ENCODE measurements around the gene IDH3B.

Gene IDH3B

DNA sequence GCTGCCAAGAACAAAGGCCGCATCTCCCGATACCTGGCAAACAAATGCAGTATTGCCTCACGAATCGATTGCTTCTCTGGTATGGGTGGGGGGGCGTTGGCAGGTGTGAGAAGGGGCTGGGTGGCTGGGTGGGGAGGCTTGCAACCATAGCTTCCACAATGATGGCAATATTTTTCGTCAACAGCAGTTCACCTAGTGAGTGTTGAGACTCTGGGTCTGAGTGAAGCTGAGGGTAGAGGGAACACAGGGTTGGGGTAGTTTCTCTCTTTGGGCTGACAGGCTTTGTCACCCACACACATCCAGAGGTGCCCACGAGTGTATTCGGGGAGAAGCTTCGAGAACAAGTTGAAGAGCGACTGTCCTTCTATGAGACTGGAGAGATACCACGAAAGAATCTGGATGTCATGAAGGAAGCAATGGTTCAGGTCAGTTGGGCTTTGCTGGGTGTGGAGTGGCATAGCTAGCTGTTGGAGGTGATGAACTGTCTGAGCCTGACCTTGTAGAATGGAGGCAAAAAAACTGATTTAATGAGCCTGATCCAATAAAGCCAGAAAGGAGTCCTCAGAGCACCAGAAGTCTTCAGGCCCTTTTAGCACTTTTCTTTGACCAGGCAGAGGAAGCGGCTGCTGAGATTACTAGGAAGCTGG is 7.4 kb downstream of the IDH3B start:
- H3K27me3 ChIP-seq (ENCODE audit: control insufficient read depth in 1 of 2, insufficient read depth in 1 of 2, low read length in 2 of 2): no peaks in the 10 kb centered on the region
- no peak for DNase-seq
- no peak overlapping the region for H3K14ac ChIP-seq (ENCODE audit: low read length in 2 of 2)
- H3K27ac ChIP-seq (ENCODE audit: low read length, poor library complexity, severe bottlenecking): no peak overlapping the region
- WGBS: 99% methylated on average over 12 of the region's 12 CpGs
- no peaks in the 10 kb centered on the region for H3K9me3 ChIP-seq (ENCODE audit: control insufficient read depth, low read length)
- no peak overlapping the region for H3K9ac ChIP-seq (ENCODE audit: low read length)
- H2BK12ac ChIP-seq (ENCODE audit: low read length in 2 of 2): no peak overlapping the region
- H3K4me3 ChIP-seq (ENCODE audit: insufficient read depth in 1 of 2, low read depth in 1 of 2, low read length in 2 of 2): no peak overlapping the region
- H4K91ac ChIP-seq (ENCODE audit: low read length): no peak overlapping the region
- no peak overlapping the region for H2AFZ ChIP-seq (ENCODE audit: low read depth, low read length)
- no peak overlapping the region for H2BK15ac ChIP-seq (ENCODE audit: low read depth, poor library complexity, severe bottlenecking)
- H2BK120ac ChIP-seq (ENCODE audit: low read depth, low read length): no peak overlapping the region
- H4K8ac ChIP-seq (ENCODE audit: low read length): no peak overlapping the region
- H3K18ac ChIP-seq (ENCODE audit: low read depth in 1 of 2, low read length in 2 of 2): no peak overlapping the region
- H3K79me1 ChIP-seq (replicated peaks; ENCODE audit: low read length, poor library complexity, severe bottlenecking): peaks cover 25% of the 10 kb centered on the region
- no peak overlapping the region for H3K23ac ChIP-seq (ENCODE audit: low read length in 2 of 2)
- H2AK5ac ChIP-seq (ENCODE audit: low read length, severe bottlenecking): no peak overlapping the region
- H3K4me1 ChIP-seq (ENCODE audit: control insufficient read depth, insufficient read depth, low read depth, low read length): peaks cover 12% of the 10 kb centered on the region
- no peak overlapping the region for H3K4ac ChIP-seq (ENCODE audit: low read depth in 1 of 2, low read length in 2 of 2)
- H3K4me2 ChIP-seq (ENCODE audit: low read length, poor library complexity, severe bottlenecking): no peak overlapping the region
- H2BK5ac ChIP-seq (ENCODE audit: low read depth, low read length, poor library complexity, severe bottlenecking): no peak overlapping the region
- peaks cover 71 to 77% of the 10 kb centered on the region in 2 experiments for H3K36me3 ChIP-seq (ENCODE audit: control insufficient read depth in 1 of 2, insufficient read depth in 2 of 2, low read depth in 1 of 2, low read length in 2 of 2)

DNA sequence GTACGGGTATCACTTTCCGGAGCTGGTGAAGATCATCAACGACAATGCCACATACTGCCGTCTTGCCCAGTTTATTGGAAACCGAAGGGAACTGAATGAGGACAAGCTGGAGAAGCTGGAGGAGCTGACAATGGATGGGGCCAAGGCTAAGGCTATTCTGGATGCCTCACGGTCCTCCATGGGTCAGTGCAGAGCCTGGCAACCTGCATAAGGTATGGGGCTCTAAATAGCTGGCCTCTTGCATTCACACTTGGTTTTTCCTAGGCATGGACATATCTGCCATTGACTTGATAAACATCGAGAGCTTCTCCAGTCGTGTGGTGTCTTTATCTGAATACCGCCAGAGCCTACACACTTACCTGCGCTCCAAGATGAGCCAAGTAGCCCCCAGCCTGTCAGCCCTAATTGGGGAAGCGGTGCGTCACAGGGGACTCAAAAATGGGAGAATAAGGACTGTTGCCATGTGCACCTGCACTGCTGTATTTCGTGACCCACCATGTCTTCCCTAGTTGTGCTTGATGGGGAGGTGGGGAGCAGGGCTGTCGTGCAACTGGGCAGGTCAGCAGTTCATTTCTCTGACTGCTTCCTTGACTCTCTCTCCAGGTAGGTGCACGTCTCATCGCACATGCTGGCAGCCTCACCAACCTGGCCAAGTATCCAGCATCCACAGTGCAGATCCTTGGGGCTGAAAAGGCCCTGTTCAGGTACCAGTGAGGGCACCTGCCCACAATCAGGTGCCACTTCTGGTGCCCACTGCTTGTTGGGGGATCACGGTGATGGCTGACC is 8.5 kb downstream of the IDH3B start:
- no peak overlapping the region for H3K18ac ChIP-seq (ENCODE audit: low read depth in 1 of 2, low read length in 2 of 2)
- H3K4me2 ChIP-seq (ENCODE audit: low read length, poor library complexity, severe bottlenecking): no peak overlapping the region
- no peak overlapping the region for H2BK120ac ChIP-seq (ENCODE audit: low read depth, low read length)
- H3K4me3 ChIP-seq (ENCODE audit: insufficient read depth in 1 of 2, low read depth in 1 of 2, low read length in 2 of 2): no peak overlapping the region
- no peak for DNase-seq
- peak overlapping the region; percentile 7 for H4K8ac ChIP-seq (ENCODE audit: low read length)
- H3K27ac ChIP-seq (ENCODE audit: low read length, poor library complexity, severe bottlenecking): no peak overlapping the region
- peaks cover 21% of the 10 kb centered on the region for H3K79me1 ChIP-seq (replicated peaks; ENCODE audit: low read length, poor library complexity, severe bottlenecking)
- H3K4me1 ChIP-seq (ENCODE audit: control insufficient read depth, insufficient read depth, low read depth, low read length): peaks cover 12% of the 10 kb centered on the region
- peak overlapping the region; percentile 15 for H3K9ac ChIP-seq (ENCODE audit: low read length)
- H3K4ac ChIP-seq (ENCODE audit: low read depth in 1 of 2, low read length in 2 of 2): no peak overlapping the region
- no peaks in the 10 kb centered on the region for H3K9me3 ChIP-seq (ENCODE audit: control insufficient read depth, low read length)
- no peaks in the 10 kb centered on the region for H3K27me3 ChIP-seq (ENCODE audit: control insufficient read depth in 1 of 2, insufficient read depth in 1 of 2, low read length in 2 of 2)
- WGBS: 96% methylated on average over 17 of the region's 17 CpGs
- peaks cover 65 to 68% of the 10 kb centered on the region in 2 experiments for H3K36me3 ChIP-seq (ENCODE audit: control insufficient read depth in 1 of 2, insufficient read depth in 2 of 2, low read depth in 1 of 2, low read length in 2 of 2)
- H2BK5ac ChIP-seq (ENCODE audit: low read depth, low read length, poor library complexity, severe bottlenecking): no peak overlapping the region
- H2AFZ ChIP-seq (ENCODE audit: low read depth, low read length): no peak overlapping the region
- no peak overlapping the region for H3K14ac ChIP-seq (ENCODE audit: low read length in 2 of 2)
- no peak overlapping the region for H2BK15ac ChIP-seq (ENCODE audit: low read depth, poor library complexity, severe bottlenecking)
- no peak overlapping the region for H2BK12ac ChIP-seq (ENCODE audit: low read length in 2 of 2)
- H3K23ac ChIP-seq (ENCODE audit: low read length in 2 of 2): no peak overlapping the region
- H2AK5ac ChIP-seq (ENCODE audit: low read length, severe bottlenecking): no peak overlapping the region
- H4K91ac ChIP-seq (ENCODE audit: low read length): no peak overlapping the region

DNA sequence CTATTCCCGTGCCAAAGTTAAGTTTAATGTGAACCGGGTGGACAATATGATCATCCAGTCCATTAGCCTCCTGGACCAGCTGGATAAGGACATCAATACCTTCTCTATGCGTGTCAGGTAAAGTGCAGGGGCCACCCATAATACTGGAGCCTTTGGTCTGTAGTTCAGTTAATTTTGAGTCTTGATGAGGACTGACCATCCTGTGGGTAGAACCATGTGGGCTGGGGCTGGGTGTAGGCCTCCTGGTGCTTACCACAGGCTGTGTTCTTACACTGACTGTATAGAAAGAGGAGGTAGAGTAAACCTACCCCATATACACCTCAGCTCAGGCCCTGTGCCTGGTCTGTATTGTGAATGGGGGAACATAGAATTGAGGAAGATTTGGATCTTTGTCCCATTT is 9.2 kb downstream of the IDH3B start:
- Histone ChIP-seq H3K14ac (ENCODE audit: low read length in 2 of 2) (no peak overlapping the region), H3K36me3 (ENCODE audit: control insufficient read depth in 1 of 2, insufficient read depth in 2 of 2, low read depth in 1 of 2, low read length in 2 of 2) (peaks cover 59 to 61% of the 10 kb centered on the region in 2 experiments), H4K91ac (ENCODE audit: low read length) (no peak overlapping the region), H3K4me2 (ENCODE audit: low read length, poor library complexity, severe bottlenecking) (peak overlapping the region; percentile 91), H2AK5ac (ENCODE audit: low read length, severe bottlenecking) (no peak overlapping the region), H2BK5ac (ENCODE audit: low read depth, low read length, poor library complexity, severe bottlenecking) (no peak overlapping the region), H3K4me3 (ENCODE audit: insufficient read depth in 1 of 2, low read depth in 1 of 2, low read length in 2 of 2) (no peak overlapping the region), H4K8ac (ENCODE audit: low read length) (peak overlapping the region; percentile 7), H2BK12ac (ENCODE audit: low read length in 2 of 2) (no peak overlapping the region), H2BK15ac (ENCODE audit: low read depth, poor library complexity, severe bottlenecking) (no peak overlapping the region), H3K27ac (ENCODE audit: low read length, poor library complexity, severe bottlenecking) (no peak overlapping the region), H3K27me3 (ENCODE audit: control insufficient read depth in 1 of 2, insufficient read depth in 1 of 2, low read length in 2 of 2) (no peaks in the 10 kb centered on the region), H3K4me1 (ENCODE audit: control insufficient read depth, insufficient read depth, low read depth, low read length) (peaks cover 12% of the 10 kb centered on the region), H3K18ac (ENCODE audit: low read depth in 1 of 2, low read length in 2 of 2) (no peak overlapping the region), H3K4ac (ENCODE audit: low read depth in 1 of 2, low read length in 2 of 2) (no peak overlapping the region), H3K9me3 (ENCODE audit: control insufficient read depth, low read length) (no peaks in the 10 kb centered on the region), H3K9ac (ENCODE audit: low read length) (peak overlapping the region; percentile 96), H2AFZ (ENCODE audit: low read depth, low read length) (no peak overlapping the region), H3K79me1 (replicated peaks; ENCODE audit: low read length, poor library complexity, severe bottlenecking) (peaks cover 25% of the 10 kb centered on the region), H2BK120ac (ENCODE audit: low read depth, low read length) (no peak overlapping the region), H3K23ac (ENCODE audit: low read length in 2 of 2) (no peak overlapping the region)
- no peak for DNase-seq
- 95% methylated on average over 3 of the region's 3 CpGs for WGBS

DNA sequence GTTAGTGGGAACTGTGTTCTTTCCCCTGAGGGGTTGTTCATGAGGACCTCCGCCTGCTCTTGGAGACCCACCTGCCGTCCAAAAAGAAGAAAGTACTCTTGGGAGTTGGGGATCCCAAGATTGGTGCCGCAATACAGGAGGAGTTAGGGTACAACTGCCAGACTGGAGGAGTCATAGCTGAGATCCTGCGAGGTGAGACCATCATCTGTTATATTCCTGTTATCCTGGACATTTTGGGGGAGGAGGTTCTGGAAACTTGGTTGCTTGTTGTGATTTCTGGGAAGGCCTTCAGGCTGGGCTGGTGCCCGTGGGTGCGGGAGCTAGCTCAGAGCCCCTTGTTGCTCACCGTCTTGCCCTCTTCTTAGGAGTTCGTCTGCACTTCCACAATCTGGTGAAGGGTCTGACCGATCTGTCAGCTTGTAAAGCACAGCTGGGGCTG is 9.6 kb downstream of the IDH3B start:
- Histone ChIP-seq H3K23ac (ENCODE audit: low read length in 2 of 2) (peak overlapping the region in 1 of 2 experiments; percentile 65), H3K27me3 (ENCODE audit: control insufficient read depth in 1 of 2, insufficient read depth in 1 of 2, low read length in 2 of 2) (no peaks in the 10 kb centered on the region)
- 88% methylated on average over 9 of the region's 9 CpGs for WGBS

More for the DNA sequence above, 9.6 kb downstream of the IDH3B start:
- no peak overlapping the region for H2AK5ac ChIP-seq (ENCODE audit: low read length, severe bottlenecking)
- no peak overlapping the region for H2BK12ac ChIP-seq (ENCODE audit: low read length in 2 of 2)
- H3K36me3 ChIP-seq (ENCODE audit: control insufficient read depth in 1 of 2, insufficient read depth in 2 of 2, low read depth in 1 of 2, low read length in 2 of 2): peaks cover 54 to 57% of the 10 kb centered on the region in 2 experiments
- H4K8ac ChIP-seq (ENCODE audit: low read length): peak overlapping the region; percentile 7
- no peak overlapping the region for H2BK15ac ChIP-seq (ENCODE audit: low read depth, poor library complexity, severe bottlenecking)
- no peak for DNase-seq
- H2BK120ac ChIP-seq (ENCODE audit: low read depth, low read length): no peak overlapping the region
- H2BK5ac ChIP-seq (ENCODE audit: low read depth, low read length, poor library complexity, severe bottlenecking): no peak overlapping the region
- no peak overlapping the region for H3K27ac ChIP-seq (ENCODE audit: low read length, poor library complexity, severe bottlenecking)
- peak overlapping the region in 1 of 2 experiments; percentile 97 for H3K4me3 ChIP-seq (ENCODE audit: insufficient read depth in 1 of 2, low read depth in 1 of 2, low read length in 2 of 2)
- H3K9me3 ChIP-seq (ENCODE audit: control insufficient read depth, low read length): no peaks in the 10 kb centered on the region
- peaks cover 12% of the 10 kb centered on the region for H3K4me1 ChIP-seq (ENCODE audit: control insufficient read depth, insufficient read depth, low read depth, low read length)
- no peak overlapping the region for H3K4ac ChIP-seq (ENCODE audit: low read depth in 1 of 2, low read length in 2 of 2)
- no peak overlapping the region for H2AFZ ChIP-seq (ENCODE audit: low read depth, low read length)
- no peak overlapping the region for H4K91ac ChIP-seq (ENCODE audit: low read length)
- H3K9ac ChIP-seq (ENCODE audit: low read length): peak overlapping the region; percentile 96
- H3K4me2 ChIP-seq (ENCODE audit: low read length, poor library complexity, severe bottlenecking): peak overlapping the region; percentile 91
- H3K18ac ChIP-seq (ENCODE audit: low read depth in 1 of 2, low read length in 2 of 2): no peak overlapping the region
- H3K79me1 ChIP-seq (replicated peaks; ENCODE audit: low read length, poor library complexity, severe bottlenecking): peaks cover 22% of the 10 kb centered on the region
- H3K14ac ChIP-seq (ENCODE audit: low read length in 2 of 2): no peak overlapping the region

Measured in mesenchymal stem cell (in vitro differentiated cells and primary cell).